ENCODE results near the gene MOGAT1.

GRCh38 chr2:222732489-222733178, 61.2 kb downstream of the MOGAT1 start:
- TF ChIP-seq CHD2 (IDR thresholded peaks at IDR 0.05; ENCODE audit: low read depth, low read length) (no peak), GZF1 (CRISPR knock-in tag; IDR thresholded peaks at IDR 0.05) (no peak), ZBED4 (CRISPR knock-in tag; IDR thresholded peaks at IDR 0.05; ENCODE audit: borderline replicate concordance) (no peak), POGK (CRISPR knock-in tag; conservative IDR thresholded peaks at IDR 0.05) (no peak)

Data from HepG2 (cell line).